Dedifferentiated amniotic fluid mesenchymal stem cell (primary cell): ENCODE data around the gene AVPR2.

Source experiments
- DNase-seq: peaks from one replicate; pipeline ENCODE4 v3.0.0-alpha.2; 2016; ENCODE audit errors: extremely low spot score

AVPR2 gene

DNA sequence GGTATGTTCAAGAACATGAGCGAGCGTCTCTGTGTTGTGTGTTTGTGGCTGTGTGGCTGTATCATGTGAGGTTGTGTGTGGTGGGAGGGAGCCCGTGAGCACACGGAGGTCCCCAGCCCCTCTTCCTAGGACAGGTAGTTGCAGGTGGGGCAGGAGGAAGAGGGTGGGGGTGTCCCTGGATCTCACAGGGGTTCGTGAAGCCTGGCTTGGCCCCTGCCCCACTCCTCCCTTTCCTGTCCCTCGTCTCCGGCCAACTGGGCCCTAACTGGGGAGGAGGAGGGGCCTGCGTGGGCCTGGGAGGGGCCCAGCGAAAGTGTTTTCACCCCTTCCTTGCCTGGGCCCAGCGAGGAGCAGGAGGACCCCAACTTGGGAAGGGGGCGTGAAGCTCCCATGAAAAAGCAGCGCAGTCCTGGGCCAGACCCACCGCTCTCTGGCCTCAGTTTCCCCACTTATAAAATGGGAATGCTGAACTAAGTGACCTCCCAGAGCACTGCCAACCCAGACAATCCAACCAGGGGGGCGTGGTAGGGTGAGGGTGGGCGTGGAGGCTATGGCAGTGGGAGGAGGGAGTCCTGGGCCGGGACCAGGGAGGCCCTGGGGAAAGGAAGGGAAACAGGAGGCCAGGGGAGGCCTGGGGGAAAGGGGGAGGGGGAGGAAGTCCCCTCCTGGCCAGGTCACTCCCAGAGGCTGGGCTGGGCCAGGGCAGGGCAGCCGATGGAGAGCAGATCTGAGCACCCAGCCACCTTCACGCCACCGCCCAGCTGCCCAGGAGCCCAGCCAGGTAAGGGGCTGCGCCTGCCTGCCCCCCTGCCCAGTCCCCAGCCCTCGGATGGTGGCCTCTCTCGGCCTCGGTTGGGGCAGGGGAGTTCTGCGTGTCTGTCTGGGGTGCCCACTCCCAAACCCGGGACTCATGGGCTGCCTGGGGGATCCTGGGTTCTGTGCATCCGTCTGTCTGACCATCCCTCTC, at the start of gene AVPR2:
Gene AVPR2 (plus strand): TSS at position 683 of the 967 bp plus-strand sequence. CDS start 473 bp downstream, outside the sequence.
- DNase-seq = no peak

DNA sequence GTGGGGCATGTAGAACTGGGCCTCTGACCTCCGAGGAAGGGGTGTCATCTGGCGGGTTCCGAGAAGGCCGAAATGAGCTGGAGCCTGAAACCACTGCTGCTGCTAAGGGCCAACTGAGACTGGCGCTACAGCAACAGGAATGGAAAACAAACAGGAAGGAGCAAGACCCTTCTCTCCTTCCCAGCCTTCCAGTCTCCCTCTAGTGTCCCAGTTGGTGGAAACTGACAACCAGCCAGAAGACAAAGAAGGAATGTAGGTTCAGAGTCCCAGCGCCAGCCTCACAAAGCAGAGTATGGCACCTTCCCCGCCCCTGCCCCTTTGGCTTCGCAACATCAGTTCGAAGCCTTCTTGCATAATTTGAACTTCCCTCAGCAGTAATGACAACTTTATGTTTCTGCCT, 49.8 kb upstream of the AVPR2 start:
- DNase-seq = no peak

DNA sequence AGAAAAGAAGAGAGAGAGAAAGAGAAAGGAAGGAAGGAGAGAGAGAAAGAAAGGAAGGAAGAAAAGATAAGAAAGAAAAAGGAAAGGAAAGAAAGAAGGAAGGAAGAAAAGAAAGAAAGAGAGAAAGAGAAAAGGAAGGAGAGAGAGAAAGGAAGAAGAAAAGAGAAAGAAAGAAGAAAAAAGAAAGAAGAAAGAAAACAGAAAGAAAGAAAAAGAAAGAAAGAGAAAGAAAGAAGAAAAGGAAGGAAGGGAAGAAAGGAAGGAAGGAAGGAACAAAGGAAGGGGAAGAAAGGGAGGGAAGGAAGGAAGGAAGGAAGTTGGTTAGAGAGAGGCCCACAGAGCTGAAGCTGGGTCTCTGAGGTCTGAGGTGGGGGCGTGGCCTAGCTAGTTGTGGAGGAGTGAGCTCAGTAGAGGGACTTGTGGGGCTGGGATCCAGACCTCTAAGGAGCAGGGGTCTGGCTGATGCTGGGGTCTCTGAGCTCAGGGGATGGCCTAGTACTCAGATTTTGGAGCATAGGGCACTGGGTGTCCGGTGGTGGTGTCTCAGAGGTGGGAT, 47.0 kb upstream of the AVPR2 start:
- DNase-seq = no peak

DNA sequence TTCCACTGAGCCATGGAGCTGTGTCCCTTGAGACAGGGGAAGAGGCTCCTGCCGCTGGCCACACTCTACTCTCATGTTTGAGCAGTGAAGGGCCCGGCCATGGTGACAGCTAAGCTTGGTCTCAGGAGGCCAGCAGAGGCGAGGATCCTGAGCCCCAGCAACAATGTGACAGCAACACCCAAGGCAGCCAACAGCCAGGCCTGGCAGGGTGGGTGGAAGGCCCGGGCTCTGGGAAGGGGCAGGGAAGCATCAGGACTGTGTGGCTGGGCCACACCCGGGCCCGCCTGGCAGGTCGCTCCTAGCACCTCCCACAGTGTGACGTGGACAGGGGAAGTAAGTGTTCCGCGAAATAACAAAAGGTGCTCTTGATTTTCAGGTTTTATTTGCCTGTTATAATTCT, 43.3 kb upstream of the AVPR2 start:
- no peak for DNase-seq

DNA sequence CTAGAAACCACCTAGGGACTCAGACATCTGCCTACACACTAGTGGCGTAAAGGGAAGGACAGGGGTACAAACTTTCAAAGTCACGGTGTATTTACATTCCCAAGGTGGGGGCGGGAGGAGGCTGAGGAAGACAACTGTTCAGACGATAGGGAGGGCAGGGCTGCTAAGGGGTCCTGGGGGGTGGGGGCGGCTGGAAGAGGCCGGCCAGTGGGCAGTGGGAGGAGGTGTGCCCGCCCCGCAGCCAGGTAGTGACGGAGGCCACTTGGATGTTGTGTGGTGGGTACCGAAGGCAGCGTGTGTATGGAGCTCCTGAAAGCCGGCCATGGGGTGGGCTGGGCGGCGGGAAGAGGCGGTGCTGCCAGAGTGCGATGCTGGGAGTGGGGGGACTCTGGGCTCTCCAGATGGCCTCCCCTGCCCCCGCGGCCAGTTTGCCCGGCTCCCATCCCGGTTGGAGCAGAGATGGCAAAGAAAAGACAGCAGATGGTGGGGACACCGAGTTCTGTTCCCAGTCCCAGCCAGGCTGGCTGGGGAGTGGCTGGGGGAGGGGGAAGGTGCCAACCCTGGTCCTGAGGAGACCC, 42.7 kb upstream of the AVPR2 start:
- DNase-seq = no peak

DNA sequence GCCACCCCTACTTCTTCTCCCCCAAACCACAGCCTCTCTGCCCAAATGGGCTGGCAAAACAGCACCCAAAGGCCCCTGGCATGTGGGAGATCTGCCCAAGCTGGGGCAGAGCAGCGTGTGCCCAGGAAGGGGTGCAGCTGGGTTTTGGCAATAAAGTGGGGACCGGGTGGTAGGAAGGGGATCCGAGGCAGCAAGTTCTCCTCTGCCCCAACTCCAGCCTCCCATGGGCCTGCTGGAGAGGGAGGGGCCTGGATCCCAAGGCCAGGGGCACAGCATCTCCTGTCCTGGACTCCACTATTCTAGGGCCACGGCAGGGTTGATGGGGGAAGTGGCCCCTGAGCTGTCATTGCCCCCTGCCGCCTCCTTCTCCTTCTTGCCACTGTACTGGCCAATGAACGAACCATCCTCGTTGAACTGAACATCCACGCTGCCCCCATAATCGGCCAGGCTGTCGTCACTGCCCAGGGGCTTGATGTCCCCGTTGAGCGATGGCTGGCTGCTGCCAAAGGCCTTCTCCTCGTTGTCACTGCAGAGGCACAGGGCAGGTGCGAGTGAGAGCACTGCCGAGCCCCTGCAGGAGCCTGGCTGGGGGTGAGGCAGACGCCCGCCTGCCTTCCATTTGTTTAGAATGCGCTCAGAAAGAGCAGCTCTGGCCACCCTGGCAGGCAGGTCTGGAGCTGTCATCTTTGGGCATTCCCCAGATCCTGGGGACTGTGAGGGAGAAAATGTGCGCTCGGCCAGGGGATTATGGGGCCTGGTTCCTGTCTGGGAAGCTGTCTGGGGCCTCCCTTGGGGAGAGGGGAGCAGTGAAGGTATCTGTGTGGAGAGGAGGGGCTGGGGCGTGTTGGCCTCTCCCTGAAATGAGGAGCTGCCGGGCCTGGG, 41.9 kb upstream of the AVPR2 start:
- DNase-seq = no peak

DNA sequence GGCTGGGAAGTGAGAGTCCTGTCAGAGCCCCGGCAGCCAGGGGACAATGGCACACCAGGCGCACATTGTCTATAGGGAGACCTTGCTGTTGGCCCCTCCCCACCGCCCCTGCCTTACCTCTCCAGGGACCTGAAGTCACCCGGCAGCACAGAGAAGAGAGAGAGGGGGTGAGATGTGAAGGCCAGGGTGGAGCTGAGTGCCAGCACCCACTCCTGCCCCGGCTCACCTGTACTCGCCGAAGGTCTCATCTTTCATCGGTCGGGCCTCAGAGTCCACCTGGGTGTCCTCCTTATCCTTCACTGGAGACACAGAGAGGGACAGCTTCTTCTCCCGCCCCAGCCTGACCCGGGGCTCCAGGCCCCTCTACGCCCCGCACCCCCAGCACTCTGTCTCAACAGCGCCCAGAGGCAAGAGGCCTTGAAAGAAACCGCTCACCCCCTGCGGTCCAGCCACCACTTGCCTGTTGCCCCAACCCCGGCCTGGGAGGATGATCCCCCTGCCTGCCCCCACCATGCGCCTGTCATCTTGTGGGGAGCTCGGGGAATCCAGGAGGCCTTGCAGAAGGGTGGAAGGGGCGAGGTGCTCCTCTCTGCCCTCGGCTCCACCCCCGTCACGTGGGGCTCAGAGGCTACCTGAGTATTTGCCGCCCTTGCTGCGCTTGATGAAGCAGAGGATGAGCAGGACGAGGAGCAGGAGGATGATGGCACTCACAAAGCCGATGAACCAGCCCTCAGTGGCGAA, 41.1 kb upstream of the AVPR2 start:
- DNase-seq = no peak

DNA sequence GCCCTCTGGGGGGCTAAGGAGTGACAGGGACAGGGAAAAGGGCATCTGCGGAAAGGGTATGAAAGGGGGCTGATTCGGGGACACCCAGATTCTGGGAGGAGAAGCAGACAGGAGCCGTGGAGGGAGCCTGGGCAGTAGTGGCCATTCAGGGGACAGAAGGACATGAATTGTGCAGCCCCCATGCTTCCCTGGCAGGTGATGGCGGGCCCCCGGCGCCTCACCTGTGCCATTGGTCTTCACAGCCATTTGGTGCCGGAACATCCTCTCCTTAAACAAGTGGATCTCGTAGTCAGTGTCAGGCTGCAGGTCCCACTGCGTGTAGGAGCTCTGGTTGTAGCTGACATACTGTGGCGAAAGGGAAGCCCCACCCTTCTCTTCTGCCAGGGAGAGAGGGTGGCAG, 40.4 kb upstream of the AVPR2 start:
- DNase-seq = no peak

DNA sequence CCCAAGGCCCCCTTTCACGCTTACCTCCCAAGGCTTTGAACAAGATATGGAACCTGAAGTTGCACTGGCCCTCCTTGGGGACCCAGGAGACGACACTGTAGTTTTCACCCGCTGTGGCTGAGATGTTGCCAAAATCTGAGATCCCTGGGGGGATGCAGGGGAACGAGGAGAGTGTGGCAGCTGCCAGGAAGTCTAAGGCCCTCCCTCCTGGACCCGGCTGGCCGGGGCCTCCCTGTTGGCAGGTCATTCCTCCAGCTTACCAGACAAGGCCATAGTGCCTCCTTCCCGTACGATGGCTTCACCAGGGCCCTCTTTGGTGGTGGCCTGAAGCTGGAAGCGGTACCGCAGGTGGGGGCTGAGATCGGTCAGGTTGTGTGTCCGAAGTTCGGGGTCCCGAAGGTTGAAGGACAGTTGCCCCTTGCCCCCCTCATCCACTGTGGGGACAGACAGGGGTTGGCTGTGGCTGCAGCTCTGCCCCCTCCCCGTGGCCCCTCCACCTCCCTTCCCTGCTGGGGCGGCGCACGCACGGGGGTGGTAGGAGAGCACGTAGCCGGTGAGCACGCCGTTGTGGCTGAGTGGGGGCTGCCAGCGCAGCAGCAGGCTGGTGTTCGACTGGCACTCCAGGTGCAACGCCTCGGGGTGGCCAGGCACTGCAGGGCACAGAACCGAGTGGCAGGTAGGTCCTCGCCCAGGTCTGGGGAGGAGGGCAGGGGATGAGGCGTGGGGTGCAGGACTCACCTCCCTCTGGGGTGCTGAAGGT, 39.7 kb upstream of the AVPR2 start:
- DNase-seq = no peak

DNA sequence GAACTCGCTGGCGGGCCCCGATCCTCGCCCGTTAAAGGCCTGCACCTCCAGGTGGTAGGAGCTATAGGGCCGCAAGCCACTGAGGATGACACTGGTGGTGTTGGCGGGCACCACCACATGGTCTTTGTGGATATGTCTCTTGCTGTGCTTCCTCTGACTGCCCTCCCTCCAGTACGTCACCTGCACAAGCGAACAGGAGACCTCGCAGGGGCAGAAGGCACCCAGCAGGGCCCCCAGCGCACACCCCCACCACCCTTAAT, 39.2 kb upstream of the AVPR2 start:
- DNase-seq = no peak

DNA sequence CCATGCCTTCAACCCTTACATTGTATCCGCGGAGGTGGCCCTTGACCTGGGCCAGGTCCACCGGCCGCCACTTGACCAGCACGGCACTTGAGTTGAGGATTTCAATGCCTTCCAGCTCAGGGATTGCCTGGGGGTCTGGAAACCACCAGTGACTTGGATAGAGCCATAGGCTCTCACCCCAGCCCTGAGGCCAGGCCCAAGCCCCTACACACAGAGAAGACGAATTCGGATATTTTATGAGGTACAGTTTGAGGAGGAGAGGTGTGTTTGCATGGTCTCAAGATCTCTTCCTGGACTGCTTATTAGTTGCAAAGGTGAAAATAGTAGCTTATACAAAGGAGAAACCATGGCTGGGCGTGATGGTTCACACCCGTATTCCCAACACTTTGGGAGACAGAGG, 38.8 kb upstream of the AVPR2 start:
- no peak for DNase-seq

DNA sequence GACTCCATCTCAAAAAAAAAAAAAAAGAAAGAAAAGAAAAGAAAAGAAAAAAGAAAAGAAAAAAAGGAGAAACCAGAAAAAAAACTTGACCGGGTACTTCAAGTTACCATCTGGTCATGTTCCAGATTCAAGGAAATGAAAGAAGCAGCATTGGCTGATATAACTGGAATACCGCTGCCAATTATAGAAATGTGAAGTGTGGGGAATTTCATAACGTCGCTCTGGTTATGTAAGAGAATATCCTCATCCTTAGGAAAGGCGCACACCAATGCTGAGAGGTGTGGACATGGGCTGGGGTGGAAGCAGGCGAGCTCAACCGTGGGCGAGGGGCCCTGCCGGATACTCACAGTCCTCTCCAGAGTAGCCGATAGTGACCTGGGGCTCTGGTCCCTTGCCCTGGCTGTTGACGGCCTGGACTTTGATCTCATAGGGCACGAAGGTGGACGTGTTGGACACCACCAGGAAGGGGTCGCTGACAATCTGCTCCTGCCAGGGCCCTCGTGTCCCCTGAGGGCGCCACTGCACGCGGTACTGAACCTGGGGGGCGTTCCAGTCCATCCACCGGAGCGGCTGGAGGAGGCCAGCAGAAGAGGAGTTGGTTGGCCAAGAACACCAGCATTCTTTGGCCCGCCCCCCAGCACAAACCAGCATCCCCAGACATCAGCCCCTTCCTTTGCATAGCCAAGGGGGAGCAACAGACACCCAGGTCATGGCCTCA, 38.0 kb upstream of the AVPR2 start:
- no peak for DNase-seq

DNA sequence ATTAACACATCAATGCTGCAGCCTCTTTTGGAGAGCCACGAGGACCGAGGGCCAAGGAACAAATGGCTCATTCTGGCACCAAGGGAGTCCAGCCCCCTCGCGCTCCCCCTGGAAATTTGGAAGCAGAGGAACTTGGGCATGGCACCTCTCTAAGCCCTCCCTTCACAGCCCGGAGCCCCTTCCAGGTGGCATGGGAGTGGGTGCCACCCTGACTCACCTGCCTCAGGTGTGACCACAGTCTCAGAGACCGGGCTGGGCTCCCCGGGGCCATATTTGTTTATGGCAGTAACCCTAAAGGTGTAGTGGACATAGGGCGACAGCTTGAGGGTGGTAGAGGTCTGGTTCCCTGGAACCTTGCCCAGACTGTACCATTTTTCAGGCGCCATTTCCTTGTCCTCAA, 37.3 kb upstream of the AVPR2 start:
- no peak for DNase-seq

DNA sequence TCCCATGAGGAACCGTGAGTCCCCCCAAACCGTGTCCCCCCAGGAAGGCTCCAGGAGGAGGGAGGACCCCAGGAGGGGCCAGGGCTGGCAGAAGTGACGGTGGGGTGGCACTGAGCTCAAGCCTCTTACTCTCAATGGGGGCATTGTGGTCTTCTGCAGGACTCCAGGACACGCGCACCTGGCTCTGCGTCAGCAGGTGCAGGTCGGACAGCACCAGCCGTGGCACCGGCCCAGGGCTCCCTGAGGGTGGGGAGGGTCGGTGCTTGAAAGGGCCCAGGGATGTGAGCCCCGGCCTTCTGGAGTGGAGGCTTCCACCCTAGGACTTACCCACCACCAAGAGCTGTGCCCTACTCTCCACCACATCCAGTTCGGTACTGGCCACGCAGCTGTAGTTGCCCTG, 36.8 kb upstream of the AVPR2 start:
- no peak for DNase-seq

DNA sequence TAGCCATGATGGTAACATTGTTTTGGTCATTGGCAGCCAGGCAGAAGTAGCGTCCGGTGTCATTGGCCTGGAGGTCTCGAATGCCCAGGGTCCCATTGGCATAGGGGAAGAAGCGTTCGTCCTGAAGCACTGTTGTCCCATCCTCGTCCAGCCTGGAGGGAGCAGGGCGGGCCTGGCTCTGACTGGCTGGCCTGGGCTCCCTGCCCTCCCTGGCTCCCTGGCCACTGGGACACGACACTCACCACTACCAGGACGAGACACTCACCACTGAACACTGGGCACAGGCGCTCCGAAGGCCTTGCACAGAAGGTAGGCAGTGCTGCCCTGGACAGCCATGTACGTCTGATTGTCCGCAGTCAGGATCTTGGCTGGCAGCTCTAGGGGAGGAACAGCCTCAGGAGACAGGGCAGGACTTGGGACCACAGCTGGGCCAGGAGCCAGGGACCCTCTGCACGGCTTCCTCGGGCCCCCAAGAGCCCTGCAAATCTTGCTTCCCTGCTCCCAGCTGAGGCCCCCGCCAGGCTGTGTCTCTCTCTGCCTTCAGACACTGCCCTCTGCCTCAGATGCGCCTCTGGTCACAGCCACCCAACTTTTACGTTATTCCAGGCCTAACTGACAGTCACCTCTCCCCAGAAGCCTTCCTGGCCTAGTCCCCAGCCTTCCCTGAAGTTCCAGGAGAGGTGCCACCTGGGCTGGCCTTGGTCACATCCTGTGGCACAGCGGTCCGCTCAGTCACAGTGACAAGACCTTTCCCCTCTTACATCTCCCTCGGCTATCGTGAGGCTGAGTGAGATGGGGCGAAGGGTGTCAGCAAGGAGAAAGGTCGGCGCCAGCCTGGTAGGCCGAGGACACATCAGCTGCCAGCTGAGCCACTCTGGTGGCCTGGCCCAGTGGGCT, 35.6 kb upstream of the AVPR2 start:
- no peak for DNase-seq

DNA sequence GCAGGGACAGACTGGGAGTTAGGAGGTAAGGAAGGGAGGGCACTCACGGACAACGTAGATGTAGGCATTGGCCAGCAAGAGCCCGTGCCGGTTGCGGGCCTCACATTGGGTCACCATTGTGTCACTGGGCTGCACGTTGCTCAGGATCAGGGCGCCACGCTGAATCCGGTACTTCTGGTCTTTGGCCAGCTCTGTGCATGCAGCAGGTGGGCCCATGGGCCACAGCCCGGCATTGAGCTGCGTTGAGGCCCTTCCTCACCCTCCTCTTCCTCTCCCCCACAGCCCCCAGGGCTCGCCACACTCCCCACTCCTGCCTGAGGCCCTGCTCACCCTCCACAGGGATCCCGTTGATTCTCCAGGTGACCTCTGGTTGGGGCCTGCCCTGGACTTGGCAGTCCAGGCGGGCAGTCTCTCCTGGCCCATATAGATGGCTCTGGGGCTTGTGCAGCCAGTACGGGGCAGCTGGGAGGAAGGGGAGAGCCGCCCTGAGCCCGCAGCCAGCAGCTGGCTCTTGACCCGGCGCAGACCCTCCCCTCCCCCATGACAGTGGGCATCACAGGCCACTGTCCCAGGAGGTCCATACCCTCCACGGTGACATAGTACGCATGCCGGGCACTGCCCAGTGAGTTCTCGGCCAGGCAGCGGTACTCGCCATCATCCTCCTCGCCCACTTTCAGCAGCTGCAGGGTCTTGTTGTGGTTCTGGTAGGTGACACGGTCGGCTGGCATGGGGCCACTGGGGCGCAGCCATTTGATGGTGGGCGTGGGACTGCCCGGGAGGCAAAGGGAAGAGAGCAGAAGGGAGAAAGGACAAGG, 34.8 kb upstream of the AVPR2 start:
- no peak for DNase-seq

DNA sequence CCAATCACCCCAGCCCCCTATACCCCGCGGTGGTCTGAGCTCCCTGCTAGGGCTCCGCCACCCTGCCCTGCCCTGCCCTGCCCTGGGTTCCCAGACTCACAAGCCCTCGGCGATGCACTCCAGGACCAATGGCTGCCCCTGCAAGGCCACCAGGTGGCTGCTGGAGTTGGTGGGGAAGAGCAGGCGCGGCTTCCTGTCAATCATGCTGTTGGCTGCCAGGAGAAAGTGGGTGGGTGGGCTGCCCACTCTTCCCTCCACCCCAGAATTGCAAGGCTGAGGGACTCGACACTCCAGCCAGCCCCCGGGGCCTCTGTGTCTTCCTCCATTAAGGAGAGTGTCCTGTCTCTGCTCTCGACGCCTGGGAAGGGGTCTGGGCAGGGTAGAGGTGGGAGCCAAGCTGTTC, 34.2 kb upstream of the AVPR2 start:
- DNase-seq = no peak

DNA sequence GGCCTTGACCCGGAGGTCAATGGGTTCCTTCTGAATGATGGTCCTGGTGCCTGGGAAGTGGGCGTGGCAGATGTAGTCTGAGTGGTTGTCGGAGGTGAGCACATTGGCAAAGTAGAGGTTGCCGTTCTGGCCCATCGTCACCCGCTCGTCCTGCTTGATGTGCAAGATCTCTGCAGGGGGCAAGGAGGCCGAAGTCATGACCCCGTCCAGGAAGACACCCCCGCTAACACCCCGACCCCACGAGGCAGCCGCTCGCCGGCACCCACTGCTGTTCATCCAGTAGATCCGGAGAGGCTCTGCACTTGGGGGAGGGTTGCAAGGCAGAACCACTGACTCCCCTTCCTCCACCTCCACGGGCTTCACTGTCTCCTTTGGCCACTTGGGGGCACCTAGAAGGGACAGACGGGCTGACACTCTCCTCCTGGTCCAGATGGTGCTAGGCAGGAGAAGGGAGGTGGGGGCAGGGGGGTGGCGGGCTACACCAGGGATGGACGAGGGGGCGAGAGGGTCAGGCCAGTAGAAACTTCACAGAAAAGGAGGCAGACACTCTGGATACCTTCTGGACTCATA, 33.6 kb upstream of the AVPR2 start:
- DNase-seq = no peak
